ENCODE measurements around the gene BRD8. TPM values are rescaled to one million over a fixed set of nuclear protein-coding genes. Genes with fewer than 3 reads are reported as not detected.
"Not testable (repeated sequence)": the region's sequence is repeated elsewhere in the genome, so short reads cannot be mapped to it uniquely, and the experiment has no call there.

The BRD8 gene
- total RNA-seq, 1 donor from 2014 or later, result 33.1 TPM

- Mint-ChIP-seq H3K36me3 (ENCODE audit: low read depth) (peaks cover 55% of the 10 kb centered on the region), H3K4me3 (ENCODE audit: unreplicated experiment) (no peak overlapping the region), H3K9me3 (ENCODE audit: low read depth) (no peaks in the 10 kb centered on the region), H3K27ac (ENCODE audit: unreplicated experiment) (no peak overlapping the region), H3K27me3 (ENCODE audit: low read depth) (no peaks in the 10 kb centered on the region), H3K4me1 (ENCODE audit: low read depth) (no peaks in the 10 kb centered on the region)
- TF ChIP-seq CTCF (IDR thresholded peaks at IDR 0.05), result no peak
- no peak for DNase-seq (ENCODE audit: low spot score)
Measured at GRCh38 chr5:138159666-138160065, 18.8 kb downstream of the BRD8 start.

GRCh38 chr5:138157626-138158025, 20.8 kb downstream of the BRD8 start:
- no peak for TF ChIP-seq CTCF (IDR thresholded peaks at IDR 0.05)
- Mint-ChIP-seq H3K4me1 (ENCODE audit: low read depth) (no peaks in the 10 kb centered on the region), H3K36me3 (ENCODE audit: low read depth) (peaks cover 36% of the 10 kb centered on the region), H3K27ac (ENCODE audit: unreplicated experiment) (no peak overlapping the region), H3K27me3 (ENCODE audit: low read depth) (peaks cover 1% of the 10 kb centered on the region), H3K4me3 (ENCODE audit: unreplicated experiment) (no peak overlapping the region), H3K9me3 (ENCODE audit: low read depth) (no peaks in the 10 kb centered on the region)
- DNase-seq (ENCODE audit: low spot score), result no peak

- not testable (repeated sequence) for H3K27ac Mint-ChIP-seq (ENCODE audit: unreplicated experiment); DNase-seq (ENCODE audit: low spot score); H3K9me3 Mint-ChIP-seq (ENCODE audit: low read depth); H3K27me3 Mint-ChIP-seq (ENCODE audit: low read depth); H3K4me3 Mint-ChIP-seq (ENCODE audit: unreplicated experiment); H3K4me1 Mint-ChIP-seq (ENCODE audit: low read depth)
- peaks cover 29% of the 10 kb centered on the region for H3K36me3 Mint-ChIP-seq (ENCODE audit: low read depth)
Measured at GRCh38 chr5:138155977-138156376, 22.5 kb downstream of the BRD8 start.

GRCh38 chr5:138149530-138149929, 28.9 kb downstream of the BRD8 start:
- H3K4me3 Mint-ChIP-seq (ENCODE audit: unreplicated experiment), result no peak overlapping the region
- no peak overlapping the region for H3K27ac Mint-ChIP-seq (ENCODE audit: unreplicated experiment)
- H3K9me3 Mint-ChIP-seq (ENCODE audit: low read depth), result no peaks in the 10 kb centered on the region
- no peaks in the 10 kb centered on the region for H3K36me3 Mint-ChIP-seq (ENCODE audit: low read depth)
- peaks cover 1% of the 10 kb centered on the region for H3K27me3 Mint-ChIP-seq (ENCODE audit: low read depth)
- TF ChIP-seq CTCF (IDR thresholded peaks at IDR 0.05), result no peak
- DNase-seq (ENCODE audit: low spot score), result no peak
- H3K4me1 Mint-ChIP-seq (ENCODE audit: low read depth), result no peaks in the 10 kb centered on the region

- Mint-ChIP-seq H3K27ac (ENCODE audit: unreplicated experiment) (peak overlapping the region; percentile 69), H3K36me3 (ENCODE audit: low read depth) (no peaks in the 10 kb centered on the region), H3K4me1 (ENCODE audit: low read depth) (no peaks in the 10 kb centered on the region), H3K9me3 (ENCODE audit: low read depth) (no peaks in the 10 kb centered on the region), H3K4me3 (ENCODE audit: unreplicated experiment) (no peak overlapping the region), H3K27me3 (ENCODE audit: low read depth) (no peaks in the 10 kb centered on the region)
- TF ChIP-seq CTCF (IDR thresholded peaks at IDR 0.05), result no peak
- DNase-seq (ENCODE audit: low spot score), result no peak
Measured at GRCh38 chr5:138148811-138149210, 29.6 kb downstream of the BRD8 start.

- not testable (repeated sequence) for H3K4me1 Mint-ChIP-seq (ENCODE audit: low read depth); H3K4me3 Mint-ChIP-seq (ENCODE audit: unreplicated experiment); H3K36me3 Mint-ChIP-seq (ENCODE audit: low read depth); H3K27me3 Mint-ChIP-seq (ENCODE audit: low read depth); DNase-seq (ENCODE audit: low spot score); H3K27ac Mint-ChIP-seq (ENCODE audit: unreplicated experiment); H3K9me3 Mint-ChIP-seq (ENCODE audit: low read depth)
Measured at GRCh38 chr5:138143578-138143977, 34.9 kb downstream of the BRD8 start.

All from chondrocyte (in vitro differentiated cells).